Ramos (cell line): ENCODE data around the gene HBZ.
"Not testable (repeated sequence)": the region's sequence is repeated elsewhere in the genome, so short reads cannot be mapped to it uniquely, and the experiment has no call there.

ENCODE experiments used
- in situ Hi-C: fragments of 300-500 bp; cut with MboI; formaldehyde crosslinking; loops from one replicate; pipeline ENCODE4 v1.14.3; 2022; ENCODE audit warnings: low sequenced_read_pairs; ENCODE audit not compliant: unreplicated experiment

HBZ gene

DNA sequence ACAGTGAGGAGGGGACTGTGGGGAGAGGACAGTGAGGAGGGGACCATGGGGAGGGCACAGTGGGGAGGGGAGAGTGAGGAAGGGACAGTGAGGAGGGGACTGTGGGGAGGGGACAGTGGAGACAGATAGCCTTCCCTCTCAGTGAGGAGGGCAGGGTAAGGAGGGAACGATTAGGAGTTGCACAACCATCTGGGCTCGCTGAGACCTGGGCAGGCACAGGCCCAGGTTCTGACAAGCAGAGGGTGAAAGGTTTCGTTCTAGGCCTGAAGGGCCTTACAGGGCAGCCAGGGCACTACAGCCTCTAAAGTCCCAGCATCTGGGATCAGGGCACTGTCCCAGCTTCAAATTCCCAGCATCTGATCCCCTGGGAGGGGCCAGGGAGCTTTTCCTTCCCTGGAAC, 11.3 kb downstream of the HBZ start:
- in situ Hi-C loops: not testable (repeated sequence)

DNA sequence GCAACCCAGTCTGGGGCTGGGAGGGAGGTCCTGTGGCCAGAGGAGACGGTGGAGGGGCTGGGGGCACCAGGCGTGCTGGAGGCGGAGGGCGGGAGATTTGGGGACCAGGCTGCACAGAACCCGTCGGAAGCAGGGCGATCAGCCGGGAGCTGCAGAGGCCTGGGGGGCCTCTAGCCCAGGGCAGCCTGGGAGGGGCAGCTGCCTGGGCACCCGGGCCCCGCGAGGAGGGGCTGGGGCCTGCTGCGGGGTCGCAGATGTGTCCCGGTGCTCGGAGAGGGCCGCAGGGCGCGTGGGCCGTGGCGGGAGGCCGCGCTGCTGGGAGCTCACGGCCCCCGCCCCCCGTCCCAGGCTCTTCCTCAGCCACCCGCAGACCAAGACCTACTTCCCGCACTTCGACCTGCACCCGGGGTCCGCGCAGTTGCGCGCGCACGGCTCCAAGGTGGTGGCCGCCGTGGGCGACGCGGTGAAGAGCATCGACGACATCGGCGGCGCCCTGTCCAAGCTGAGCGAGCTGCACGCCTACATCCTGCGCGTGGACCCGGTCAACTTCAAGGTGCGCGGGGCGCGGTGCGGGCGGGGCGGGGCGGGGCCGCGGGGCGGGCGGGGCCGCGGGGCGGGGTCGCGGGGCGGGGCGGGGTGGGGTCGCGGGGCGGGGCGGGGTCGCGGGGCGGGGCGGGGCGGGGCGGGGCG, 11.8 kb downstream of the HBZ start:
- in situ Hi-C loops: not testable (repeated sequence)

DNA sequence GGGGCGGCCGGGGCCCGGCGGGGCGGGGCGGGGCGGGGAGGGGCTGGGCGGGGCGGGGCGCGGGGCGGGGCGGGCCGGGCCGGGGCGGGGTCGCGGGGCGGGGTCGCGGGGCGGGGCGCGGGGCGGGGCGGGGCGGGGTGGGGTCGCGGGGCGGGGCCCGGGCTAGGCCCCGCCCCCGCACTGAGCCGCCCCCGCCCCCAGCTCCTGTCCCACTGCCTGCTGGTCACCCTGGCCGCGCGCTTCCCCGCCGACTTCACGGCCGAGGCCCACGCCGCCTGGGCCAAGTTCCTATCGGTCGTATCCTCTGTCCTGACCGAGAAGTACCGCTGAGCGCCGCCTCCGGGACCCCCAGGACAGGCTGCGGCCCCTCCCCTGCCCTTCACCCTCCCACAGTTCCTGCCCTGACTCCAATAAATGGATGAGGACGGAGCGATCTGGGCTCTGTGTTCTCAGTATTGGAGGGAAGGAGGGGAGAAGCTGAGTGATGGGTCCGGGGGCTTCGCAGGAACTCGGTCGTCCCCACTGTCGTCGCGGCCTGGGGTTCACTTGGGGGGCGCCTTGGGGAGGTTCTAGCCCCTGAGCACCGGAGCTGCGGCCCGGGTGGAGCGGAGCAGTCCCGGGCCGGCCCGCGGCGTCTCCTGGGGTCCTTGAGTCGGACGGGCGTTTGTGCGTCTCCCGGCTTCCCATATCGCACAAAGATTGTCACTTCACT, 12.5 kb downstream of the HBZ start:
- in situ Hi-C loops: no loop called here

DNA sequence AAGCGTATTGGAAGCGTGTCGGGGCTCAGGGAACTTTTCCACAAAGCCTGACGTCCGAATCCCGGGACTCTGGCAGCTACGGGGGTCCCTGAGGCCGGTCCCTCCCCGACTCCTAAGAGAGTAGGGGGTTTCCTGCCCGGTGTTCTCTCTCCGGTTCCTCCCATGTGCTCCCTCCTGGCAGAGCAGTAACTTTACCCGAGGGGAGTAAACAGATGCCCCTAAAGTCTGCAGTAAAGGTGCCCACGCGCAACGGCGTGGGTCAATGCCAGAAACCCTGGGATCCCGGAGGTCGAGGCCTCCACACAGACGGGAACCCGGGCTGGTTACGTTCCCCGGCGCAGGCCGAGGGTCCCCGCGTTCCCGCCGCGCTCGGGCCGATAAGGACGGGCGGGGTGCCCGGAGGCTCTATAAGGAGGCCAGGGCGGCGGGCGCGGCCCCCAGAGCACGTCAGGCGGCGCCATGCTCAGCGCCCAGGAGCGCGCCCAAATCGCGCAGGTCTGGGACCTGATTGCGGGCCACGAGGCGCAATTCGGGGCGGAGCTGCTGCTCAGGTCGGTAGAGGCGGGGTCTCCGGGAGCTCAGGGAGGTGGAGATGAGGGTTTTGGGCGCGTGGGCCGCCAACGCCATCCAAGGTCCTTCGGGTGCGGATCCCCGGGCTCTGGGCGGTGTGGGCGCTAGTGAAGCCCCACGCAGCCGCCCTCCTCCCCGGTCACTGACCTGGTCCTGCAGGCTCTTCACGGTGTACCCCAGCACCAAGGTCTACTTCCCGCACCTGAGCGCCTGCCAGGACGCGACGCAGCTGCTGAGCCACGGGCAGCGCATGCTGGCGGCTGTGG, 13.3 kb downstream of the HBZ start, which contains the start of gene HBM:
HBM (plus strand) TSS at position 440 of the 836 bp plus-strand sequence; CDS start at position 460, 20 bp downstream.
- in situ Hi-C loops: no loop called here

DNA sequence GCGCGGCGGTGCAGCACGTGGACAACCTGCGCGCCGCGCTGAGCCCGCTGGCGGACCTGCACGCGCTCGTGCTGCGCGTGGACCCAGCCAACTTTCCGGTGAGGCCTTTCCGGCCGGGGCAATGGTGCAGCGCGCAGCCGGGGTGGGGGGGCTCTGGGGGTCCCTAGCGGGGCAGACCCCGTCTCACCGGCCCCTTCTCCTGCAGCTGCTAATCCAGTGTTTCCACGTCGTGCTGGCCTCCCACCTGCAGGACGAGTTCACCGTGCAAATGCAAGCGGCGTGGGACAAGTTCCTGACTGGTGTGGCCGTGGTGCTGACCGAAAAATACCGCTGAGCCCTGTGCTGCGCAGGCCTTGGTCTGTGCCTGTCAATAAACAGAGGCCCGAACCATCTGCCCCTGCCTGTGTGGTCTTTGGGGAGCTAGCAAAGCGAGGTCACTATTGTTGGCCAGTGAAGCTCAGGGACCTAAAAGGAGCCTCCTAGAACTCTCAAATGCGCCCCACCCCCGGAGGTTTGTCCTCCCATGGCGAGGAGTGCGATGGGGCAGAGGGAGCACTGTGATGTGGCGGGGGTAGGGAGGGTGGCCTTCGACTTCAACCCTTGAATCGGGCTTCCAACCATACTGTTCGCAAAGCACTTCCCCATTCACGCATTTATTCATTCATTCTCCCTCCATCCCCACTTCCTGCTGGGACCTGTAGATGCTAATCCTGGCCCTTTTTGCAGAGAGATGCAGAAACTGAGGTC, 14.1 kb downstream of the HBZ start:
- in situ Hi-C loops: no loop called here

DNA sequence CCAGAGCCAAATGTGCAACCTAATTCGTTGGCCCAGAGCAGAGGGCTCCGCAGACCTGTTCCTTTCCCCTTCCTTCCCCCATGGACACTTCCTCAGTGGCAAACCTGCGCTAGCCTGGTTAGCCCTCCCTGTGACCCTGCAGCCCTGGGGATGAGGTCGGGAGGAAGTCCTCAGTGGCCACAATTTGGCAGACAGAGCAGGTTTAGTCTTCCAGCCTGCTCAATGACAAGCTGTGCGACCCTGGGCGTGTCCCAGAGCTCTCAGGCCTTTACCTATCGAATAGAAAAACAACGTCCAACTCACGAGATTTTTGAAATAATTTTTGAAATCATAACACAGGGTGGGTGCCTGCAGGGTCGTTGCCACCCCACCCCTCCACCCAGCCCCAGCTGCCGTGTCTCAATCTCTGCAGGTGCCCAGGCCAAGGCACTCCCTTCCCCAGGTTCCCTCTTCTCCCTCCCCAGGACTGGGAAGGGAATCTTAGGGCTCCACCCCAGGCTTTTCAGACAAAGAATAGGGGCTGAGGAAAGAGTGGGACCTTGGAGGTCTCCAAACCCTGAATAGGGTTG, 14.8 kb downstream of the HBZ start:
- in situ Hi-C loops: no loop called here

DNA sequence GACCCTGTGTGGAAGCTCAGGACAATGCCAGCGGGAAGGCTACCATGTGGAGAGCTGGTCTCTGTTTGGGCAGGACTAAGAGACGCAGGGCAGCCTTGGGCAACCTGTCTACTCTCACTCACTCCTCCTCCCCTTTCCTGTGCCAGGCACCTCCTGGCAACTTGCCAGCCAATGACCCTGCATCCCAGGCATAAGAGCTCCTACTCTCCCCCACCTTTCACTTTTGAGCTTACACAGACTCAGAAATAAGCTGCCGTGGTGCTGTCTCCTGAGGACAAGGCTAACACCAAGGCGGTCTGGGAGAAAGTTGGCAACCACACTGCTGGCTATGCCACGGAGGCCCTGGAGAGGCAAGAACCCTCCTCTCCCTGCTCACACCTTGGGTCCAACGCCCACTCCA, 16.0 kb downstream of the HBZ start:
- in situ Hi-C loops: no loop called here

DNA sequence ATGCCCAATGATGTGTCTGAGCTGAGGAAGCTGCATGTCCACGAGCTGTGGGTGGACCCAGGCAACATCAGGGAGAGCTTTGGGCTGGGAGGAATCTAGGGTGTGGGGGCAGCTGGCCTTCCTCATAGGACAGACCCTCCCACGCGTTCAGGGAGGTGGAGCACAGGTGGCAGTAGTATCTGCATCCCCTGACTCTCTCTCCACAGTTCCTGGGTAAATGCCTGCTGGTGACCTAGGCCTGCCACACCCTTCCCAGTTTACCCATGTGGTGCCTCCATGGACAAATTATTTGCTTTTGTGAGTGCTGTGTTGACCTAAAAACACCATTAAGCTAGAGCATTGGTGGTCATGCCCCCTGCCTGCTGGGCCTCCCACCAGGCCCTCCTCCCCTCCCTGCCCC, 16.6 kb downstream of the HBZ start:
- in situ Hi-C loops: no loop called here

DNA sequence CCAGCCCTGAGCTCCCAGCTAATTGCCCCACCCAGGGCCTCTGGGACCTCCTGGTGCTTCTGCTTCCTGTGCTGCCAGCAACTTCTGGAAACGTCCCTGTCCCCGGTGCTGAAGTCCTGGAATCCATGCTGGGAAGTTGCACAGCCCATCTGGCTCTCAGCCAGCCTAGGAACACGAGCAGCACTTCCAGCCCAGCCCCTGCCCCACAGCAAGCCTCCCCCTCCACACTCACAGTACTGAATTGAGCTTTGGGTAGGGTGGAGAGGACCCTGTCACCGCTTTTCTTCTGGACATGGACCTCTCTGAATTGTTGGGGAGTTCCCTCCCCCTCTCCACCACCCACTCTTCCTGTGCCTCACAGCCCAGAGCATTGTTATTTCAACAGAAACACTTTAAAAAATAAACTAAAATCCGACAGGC, 17.7 kb downstream of the HBZ start:
- in situ Hi-C loops: not testable (repeated sequence)

DNA sequence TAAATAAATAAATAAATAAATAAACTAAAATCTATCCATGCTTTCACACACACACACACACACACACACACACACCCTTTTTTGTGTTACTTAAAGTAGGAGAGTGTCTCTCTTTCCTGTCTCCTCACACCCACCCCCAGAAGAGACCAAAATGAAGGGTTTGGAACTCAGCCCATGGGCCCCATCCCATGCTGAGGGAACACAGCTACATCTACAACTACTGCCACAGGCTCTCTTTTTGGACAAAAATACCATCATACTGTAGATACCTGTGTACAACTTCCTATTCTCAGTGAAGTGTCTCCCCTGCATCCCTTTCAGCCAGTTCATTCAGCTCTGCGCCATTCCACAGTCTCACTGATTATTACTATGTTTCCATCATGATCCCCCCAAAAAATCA, 18.3 kb downstream of the HBZ start:
- in situ Hi-C loops: no loop called here

DNA sequence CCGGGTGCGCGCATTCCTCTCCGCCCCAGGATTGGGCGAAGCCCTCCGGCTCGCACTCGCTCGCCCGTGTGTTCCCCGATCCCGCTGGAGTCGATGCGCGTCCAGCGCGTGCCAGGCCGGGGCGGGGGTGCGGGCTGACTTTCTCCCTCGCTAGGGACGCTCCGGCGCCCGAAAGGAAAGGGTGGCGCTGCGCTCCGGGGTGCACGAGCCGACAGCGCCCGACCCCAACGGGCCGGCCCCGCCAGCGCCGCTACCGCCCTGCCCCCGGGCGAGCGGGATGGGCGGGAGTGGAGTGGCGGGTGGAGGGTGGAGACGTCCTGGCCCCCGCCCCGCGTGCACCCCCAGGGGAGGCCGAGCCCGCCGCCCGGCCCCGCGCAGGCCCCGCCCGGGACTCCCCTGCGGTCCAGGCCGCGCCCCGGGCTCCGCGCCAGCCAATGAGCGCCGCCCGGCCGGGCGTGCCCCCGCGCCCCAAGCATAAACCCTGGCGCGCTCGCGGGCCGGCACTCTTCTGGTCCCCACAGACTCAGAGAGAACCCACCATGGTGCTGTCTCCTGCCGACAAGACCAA, 20.0 kb downstream of the HBZ start, which contains the start of gene HBA2:
HBA2 (plus strand) TSS at position 503 of the 568 bp plus-strand sequence; CDS start at position 540, 37 bp downstream.
- in situ Hi-C loops: not testable (repeated sequence)

DNA sequence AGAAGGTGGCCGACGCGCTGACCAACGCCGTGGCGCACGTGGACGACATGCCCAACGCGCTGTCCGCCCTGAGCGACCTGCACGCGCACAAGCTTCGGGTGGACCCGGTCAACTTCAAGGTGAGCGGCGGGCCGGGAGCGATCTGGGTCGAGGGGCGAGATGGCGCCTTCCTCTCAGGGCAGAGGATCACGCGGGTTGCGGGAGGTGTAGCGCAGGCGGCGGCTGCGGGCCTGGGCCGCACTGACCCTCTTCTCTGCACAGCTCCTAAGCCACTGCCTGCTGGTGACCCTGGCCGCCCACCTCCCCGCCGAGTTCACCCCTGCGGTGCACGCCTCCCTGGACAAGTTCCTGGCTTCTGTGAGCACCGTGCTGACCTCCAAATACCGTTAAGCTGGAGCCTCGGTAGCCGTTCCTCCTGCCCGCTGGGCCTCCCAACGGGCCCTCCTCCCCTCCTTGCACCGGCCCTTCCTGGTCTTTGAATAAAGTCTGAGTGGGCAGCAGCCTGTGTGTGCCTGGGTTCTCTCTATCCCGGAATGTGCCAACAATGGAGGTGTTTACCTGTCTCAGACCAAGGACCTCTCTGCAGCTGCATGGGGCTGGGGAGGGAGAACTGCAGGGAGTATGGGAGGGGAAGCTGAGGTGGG, 20.9 kb downstream of the HBZ start:
- in situ Hi-C loops: not testable (repeated sequence)

DNA sequence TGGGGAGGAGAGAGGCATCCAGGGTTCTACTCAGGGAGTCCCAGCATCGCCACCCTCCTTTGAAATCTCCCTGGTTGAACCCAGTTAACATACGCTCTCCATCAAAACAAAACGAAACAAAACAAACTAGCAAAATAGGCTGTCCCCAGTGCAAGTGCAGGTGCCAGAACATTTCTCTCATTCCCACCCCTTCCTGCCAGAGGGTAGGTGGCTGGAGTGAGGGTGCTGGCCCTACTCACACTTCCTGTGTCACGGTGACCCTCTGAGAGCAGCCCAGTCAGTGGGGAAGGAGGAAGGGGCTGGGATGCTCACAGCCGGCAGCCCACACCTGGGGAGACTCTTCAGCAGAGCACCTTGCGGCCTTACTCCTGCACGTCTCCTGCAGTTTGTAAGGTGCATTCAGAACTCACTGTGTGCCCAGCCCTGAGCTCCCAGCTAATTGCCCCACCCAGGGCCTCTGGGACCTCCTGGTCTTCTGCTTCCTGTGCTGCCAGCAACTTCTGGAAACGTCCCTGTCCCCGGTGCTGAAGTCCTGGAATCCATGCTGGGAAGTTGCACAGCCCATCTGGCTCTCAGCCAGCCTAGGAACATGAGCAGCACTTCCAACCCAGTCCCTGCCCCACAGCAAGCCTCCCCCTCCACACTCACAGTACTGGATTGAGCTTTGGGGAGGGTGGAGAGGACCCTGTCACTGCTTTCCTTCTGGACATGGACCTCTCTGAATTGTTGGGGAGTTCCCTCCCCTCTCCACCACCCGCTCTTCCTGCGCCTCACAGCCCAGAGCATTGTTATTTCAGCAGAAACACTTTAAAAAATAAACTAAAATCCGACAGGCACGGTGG, 21.7 kb downstream of the HBZ start:
- in situ Hi-C loops: not testable (repeated sequence)

DNA sequence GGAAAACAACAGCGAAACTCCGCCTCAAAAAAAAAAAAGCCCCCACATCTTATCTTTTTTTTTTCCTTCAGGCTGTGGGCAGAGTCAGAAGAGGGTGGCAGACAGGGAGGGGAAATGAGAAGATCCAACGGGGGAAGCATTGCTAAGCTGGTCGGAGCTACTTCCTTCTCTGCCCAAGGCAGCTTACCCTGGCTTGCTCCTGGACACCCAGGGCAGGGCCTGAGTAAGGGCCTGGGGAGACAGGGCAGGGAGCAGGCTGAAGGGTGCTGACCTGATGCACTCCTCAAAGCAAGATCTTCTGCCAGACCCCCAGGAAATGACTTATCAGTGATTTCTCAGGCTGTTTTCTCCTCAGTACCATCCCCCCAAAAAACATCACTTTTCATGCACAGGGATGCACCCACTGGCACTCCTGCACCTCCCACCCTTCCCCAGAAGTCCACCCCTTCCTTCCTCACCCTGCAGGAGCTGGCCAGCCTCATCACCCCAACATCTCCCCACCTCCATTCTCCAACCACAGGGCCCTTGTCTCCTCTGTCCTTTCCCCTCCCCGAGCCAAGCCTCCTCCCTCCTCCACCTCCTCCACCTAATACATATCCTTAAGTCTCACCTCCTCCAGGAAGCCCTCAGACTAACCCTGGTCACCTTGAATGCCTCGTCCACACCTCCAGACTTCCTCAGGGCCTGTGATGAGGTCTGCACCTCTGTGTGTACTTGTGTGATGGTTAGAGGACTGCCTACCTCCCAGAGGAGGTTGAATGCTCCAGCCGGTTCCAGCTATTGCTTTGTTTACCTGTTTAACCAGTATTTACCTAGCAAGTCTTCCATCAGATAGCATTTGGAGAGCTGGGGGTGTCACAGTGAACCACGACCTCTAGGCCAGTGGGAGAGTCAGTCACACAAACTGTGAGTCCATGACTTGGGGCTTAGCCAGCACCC, 22.8 kb downstream of the HBZ start:
- in situ Hi-C loops: no loop called here

DNA sequence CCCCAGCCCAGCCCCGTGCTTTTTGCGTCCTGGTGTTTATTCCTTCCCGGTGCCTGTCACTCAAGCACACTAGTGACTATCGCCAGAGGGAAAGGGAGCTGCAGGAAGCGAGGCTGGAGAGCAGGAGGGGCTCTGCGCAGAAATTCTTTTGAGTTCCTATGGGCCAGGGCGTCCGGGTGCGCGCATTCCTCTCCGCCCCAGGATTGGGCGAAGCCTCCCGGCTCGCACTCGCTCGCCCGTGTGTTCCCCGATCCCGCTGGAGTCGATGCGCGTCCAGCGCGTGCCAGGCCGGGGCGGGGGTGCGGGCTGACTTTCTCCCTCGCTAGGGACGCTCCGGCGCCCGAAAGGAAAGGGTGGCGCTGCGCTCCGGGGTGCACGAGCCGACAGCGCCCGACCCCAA, 23.6 kb downstream of the HBZ start:
- in situ Hi-C loops: not testable (repeated sequence)

DNA sequence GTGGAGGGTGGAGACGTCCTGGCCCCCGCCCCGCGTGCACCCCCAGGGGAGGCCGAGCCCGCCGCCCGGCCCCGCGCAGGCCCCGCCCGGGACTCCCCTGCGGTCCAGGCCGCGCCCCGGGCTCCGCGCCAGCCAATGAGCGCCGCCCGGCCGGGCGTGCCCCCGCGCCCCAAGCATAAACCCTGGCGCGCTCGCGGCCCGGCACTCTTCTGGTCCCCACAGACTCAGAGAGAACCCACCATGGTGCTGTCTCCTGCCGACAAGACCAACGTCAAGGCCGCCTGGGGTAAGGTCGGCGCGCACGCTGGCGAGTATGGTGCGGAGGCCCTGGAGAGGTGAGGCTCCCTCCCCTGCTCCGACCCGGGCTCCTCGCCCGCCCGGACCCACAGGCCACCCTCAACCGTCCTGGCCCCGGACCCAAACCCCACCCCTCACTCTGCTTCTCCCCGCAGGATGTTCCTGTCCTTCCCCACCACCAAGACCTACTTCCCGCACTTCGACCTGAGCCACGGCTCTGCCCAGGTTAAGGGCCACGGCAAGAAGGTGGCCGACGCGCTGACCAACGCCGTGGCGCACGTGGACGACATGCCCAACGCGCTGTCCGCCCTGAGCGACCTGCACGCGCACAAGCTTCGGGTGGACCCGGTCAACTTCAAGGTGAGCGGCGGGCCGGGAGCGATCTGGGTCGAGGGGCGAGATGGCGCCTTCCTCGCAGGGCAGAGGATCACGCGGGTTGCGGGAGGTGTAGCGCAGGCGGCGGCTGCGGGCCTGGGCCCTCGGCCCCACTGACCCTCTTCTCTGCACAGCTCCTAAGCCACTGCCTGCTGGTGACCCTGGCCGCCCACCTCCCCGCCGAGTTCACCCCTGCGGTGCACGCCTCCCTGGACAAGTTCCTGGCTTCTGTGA, 24.3 kb downstream of the HBZ start, which contains the start of gene HBA1:
HBA1 (plus strand) TSS at position 204 of the 906 bp plus-strand sequence; CDS start at position 241, 37 bp downstream.
- in situ Hi-C loops: not testable (repeated sequence)
